GM18867 (cell line): Measurements from ENCODE around the gene SCTR.

Source experiments
- ATAC-seq: cut with Tn5 transposase; IDR thresholded peaks from one replicate; pipeline ENCODE4 v1.9.1; 2021; ENCODE audit warnings: mild to moderate bottlenecking, moderate library complexity; ENCODE audit not compliant: unreplicated experiment

The SCTR gene

DNA sequence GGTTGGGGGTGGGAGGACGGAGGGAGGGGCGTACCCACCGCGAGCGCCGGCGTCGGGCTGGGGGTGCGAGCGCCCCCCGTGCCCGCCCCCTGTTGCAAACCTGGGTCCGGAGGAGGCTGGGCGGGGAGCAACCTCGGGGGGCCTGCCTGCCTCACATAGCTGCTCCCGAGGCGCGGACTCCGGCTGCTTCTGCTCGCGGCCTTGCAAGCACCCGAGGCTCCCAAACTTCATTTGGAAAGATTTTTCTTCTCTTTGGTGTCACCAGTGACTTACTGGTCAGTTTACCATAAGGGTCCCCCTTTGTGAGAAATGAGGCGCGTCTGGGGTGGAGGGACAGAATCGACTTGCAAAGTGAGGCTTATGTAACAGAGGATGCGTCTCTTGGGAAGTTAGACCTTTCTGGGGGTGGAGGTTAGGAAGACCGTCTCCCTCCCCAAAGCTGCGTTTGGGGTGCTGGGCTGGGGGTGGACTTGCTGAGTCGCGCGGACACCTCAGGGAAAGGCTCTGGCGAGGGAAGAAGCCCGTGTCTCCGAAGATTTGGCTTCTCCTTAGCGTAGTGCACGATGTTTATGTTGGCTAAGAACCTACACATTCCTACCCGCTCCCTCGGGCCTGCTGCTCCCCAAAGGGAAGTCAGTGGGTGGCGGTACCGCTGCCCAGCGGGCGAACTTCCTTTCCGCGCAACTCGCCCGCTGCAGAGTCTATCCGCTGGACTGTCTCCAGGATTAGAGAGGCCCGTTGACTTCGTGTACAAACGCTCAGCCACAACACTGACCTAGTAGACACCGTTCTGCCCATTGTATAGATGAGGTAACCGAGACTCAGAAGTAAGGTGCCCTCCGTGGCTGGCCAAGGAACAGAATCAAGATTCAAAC, 92.1 kb downstream of the SCTR start:
- ATAC-seq, result no peak

- peak; percentile 68 for ATAC-seq
These were observed 92.9 kb downstream of the SCTR start, which contains the start of gene TMEM37 for GRCh38 chr2:119431155-119431975. TMEM37 (plus strand) TSS chr2:119431854; CDS start chr2:119431904, 50 bp downstream.

- no peak for ATAC-seq
These were observed 94.2 kb downstream of the SCTR start for GRCh38 chr2:119430023-119430498.

DNA sequence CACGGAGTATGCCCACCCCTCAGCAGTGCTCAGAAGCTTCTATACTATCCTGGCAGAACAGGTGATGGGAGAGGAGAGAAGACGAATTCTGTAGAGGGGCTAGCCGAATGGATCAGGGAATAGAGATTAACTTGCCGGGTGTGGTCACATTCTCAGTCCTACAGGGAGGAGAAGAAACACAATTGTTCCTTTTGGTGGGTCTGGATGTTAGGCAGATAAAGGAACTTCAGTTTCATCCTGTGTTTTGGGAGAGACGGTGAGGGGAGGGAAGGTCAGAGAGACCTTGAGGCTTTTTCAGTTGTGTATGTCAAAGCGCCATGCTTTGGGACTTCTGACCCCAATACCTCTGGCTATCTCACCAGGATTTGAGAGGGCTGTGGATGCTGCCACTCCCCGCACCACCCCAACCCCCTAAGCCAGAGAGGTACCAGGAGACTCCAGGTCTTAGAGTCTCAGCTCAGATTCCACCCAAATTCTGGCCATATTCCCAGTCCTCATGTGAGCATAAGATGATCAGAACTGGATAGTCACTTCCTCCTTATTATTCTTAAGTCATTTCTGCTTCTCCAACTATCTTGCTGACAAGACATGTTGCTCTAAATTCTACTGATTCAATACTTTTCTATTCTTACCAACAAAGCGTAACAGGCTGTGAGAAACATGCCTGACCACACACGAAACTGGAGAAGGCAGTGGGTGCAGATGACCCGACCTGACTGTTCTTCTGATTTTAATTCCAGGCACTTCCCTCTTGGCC, 94.9 kb downstream of the SCTR start:
- ATAC-seq, result no peak

- ATAC-seq, result no peak
These were observed 95.6 kb downstream of the SCTR start for GRCh38 chr2:119428488-119429224.

DNA sequence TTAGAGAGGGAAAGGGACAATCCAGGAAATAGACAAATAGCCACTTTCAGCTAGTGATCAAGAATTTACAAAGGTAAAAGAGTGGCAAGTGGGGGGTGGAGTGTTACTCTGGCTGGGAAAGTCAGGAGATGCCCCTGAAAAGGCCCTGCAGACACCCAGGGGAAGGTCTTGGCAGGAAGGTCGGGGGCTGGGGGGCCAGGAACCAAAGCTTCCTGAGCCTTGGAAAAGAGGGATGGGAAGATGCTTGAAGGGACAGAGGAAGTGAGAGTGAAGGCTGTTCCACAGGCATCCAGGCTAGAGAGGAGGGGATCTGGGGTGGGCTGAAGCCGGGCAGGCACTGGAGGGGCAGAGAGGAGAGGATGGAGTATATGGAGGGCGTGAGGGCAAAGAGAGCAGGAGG, 96.5 kb downstream of the SCTR start:
- no peak for ATAC-seq

DNA sequence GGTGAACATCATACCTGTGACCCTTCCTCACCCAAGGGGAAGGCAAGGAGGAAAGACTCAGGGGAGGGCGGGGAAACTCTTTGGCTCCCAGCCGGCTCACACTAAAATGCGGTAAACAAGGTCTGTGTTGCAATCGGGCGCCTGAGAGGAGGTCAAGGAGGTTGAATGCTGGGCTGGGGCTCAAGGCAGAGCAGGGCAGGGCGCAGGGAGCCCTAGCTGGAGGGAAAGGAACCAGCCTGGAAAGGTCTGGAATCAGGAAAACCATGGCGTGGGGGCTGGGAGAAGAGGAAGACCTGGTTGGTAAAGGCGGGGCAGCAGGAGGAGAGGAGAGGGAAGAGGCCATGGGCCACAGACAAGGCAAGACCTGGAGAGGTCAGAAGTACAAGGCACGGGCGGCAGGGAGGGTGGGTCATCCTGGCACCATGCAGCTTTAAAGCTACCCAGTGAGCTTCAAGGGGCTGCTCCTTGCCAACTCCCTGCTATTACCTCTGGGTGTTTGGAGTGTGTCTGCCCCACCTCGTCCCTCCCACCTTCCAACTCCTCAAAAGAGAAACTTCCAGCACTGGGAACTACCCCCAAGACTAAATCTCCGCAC, 97.4 kb downstream of the SCTR start:
- ATAC-seq, result no peak

DNA sequence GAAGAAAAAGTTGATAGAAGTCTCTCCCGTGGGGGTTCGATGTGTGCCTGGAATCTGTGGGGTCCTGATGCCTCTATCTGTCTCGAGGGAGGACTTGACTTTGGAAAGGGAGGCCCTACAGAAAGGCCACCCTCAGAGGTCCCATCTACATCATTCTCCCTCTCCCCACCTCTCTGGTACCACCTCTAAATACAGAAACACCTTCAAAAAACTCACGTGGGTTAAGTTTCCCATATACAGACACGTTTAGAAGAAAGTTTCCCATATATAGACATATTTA, 97.9 kb downstream of the SCTR start:
- ATAC-seq, result no peak

GRCh38 chr2:119425620-119426395, 98.5 kb downstream of the SCTR start:
- no peak for ATAC-seq

- no peak for ATAC-seq
These were observed 99.2 kb downstream of the SCTR start for GRCh38 chr2:119425119-119425405.

- ATAC-seq, result no peak
These were observed 99.8 kb downstream of the SCTR start for GRCh38 chr2:119424284-119425118.

- ATAC-seq, result no peak
These were observed 100.5 kb downstream of the SCTR start for GRCh38 chr2:119423811-119424210.

GRCh38 chr2:119423108-119423444, 101.2 kb downstream of the SCTR start:
- no peak for ATAC-seq

GRCh38 chr2:119422360-119423107, 101.7 kb downstream of the SCTR start:
- no peak for ATAC-seq

GRCh38 chr2:119421741-119422140, 102.5 kb downstream of the SCTR start:
- no peak for ATAC-seq

DNA sequence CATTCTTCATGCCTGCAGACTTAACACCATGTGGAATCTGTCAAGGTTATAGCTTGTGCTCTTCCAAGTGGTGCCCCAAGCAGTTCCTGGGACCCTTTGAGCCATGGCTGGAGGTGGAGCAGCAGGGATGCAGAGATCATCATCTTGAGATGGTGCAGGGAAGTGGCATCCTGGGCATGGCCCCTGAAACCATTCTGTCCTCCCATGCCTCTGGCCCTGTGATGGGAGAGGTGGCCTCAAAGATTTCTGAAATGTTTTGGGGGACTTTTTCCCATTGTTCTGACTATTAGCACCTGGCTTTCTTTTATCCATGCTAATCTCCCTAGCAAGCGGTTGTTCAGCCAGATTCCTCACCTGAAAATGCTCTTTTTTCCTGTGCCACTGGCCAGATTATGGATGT, 103.0 kb downstream of the SCTR start:
- no peak for ATAC-seq

DNA sequence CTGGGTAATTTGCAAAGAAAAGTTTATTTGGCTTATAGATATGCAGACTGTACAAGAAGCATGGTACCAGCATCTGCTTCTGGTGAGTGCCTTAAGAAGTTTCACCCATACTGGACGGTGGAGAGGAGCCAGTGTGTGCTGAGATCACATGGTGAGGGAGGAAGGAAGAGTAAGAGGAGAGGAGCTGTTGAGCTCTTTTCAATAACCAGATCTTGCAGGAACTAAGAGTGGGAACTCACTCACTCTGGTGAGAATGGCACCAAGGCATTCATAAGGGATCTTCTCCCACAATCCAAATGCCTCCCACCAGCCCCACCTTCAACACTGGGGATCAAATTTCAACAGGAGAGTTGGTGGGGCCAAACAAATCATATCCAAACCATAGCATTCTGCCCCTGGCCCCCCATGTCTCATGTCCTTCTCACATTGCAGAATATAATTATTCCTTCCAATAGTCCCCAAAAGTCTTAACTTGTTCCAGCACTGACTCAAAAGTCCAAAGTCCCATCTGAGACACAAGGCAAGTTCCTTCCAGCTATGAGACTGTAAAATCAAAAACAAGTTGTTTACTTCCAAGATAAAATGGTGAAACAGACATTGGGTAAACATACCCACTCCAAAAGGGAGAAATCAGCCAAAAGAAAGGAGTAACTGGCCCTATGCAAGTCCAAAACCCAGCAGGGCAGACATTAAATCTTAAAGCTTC, 104.3 kb downstream of the SCTR start:
- ATAC-seq, result no peak

GRCh38 chr2:119419065-119419464, 105.2 kb downstream of the SCTR start:
- ATAC-seq, result no peak
